HG03103 (cell line): ENCODE data around the gene MFSD1.
A peak's percentile ranks its signal among the peaks of the same experiment; 100 is the strongest.

ENCODE experiments used
- ATAC-seq: cut with Tn5 transposase; IDR thresholded peaks from one replicate; pipeline ENCODE4 v1.9.1; 2021; ENCODE audit warnings: low read depth; ENCODE audit not compliant: unreplicated experiment

Gene MFSD1

DNA sequence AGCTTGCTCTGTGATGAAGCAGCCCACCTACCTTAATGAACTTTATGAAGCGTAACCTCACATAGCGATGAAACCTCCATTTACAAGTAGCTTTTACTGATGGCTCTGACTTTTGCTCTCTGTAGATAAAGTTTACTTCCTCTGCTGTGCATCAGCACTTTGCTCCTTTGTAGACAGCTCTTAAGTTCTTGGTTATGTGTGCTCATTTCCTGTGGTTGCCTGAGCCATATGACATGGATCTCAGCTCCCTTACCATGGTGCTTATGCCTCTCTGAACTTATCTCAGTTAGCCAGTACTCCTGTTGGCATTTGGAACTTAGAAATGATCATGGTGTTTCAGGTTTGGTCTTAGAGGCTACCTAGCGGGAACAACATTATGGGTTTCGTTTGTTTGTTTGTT is 7.8 kb downstream of the MFSD1 start:
- no peak for ATAC-seq

- ATAC-seq, result no peak
Measured at GRCh38 chr3:158810823-158811724, 9.2 kb downstream of the MFSD1 start.

DNA sequence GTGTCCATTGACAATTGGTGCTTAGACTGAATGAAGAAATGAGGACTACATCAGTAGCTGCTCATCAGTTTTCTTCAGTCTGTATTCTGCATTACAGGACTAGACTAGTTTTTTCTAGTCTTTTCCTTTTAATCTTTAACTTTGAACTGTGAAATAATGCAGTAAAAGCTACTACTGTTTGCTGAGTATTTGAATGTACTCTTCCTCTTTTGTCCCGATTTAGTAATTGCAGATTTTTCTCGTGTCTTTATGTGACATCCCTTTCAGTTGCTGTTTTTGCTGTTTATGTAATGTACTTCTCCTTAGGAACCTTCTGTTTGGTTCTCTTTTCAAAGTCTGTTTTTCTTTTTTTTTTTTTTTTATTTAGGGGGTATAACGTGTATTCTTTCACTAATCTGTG is 17.4 kb downstream of the MFSD1 start:
- ATAC-seq, result no peak

DNA sequence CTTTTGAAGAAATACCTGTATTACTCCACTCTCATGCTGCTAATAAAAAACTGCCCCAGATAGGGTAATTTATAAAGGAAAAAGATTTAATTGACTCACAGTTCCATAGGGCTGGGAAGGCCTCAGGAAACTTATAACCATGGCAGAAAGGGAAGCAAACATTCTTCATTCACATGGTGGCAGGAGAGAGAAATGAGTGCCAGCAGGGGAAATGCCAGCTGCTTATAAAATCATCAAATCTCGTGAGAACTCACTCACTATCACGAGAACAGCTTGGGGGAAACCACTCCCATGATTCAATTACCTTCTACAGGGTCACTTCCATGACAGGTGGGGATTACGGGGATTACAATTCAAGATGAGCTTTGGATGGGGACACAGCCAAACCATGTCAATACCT is 18.7 kb downstream of the MFSD1 start:
- ATAC-seq, result no peak

- ATAC-seq, result no peak
Measured at GRCh38 chr3:158821847-158822246, 20.0 kb downstream of the MFSD1 start.

GRCh38 chr3:158823426-158823825 is 21.6 kb downstream of the MFSD1 start:
- ATAC-seq, result no peak

GRCh38 chr3:158827773-158828172 is 25.9 kb downstream of the MFSD1 start:
- no peak for ATAC-seq

DNA sequence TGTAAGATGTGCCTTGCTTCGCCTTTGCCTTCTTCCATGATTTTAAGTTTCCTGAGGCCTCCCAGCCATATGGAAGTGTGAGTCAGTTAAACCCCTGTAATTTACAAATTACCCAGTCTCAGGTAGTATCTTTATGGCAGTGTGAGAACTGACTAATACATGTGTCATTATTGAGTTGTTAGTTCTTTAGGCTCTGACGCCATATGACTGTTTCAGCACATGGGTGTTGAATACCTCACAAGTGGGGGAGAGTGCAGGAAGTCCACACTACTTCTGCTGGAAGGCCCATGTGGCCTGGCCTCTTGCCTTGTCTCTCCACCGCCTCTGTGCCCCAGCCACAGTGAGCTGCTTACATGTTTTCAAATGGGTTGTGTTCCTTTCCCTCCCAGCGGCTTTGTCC is 28.5 kb downstream of the MFSD1 start:
- ATAC-seq, result no peak

DNA sequence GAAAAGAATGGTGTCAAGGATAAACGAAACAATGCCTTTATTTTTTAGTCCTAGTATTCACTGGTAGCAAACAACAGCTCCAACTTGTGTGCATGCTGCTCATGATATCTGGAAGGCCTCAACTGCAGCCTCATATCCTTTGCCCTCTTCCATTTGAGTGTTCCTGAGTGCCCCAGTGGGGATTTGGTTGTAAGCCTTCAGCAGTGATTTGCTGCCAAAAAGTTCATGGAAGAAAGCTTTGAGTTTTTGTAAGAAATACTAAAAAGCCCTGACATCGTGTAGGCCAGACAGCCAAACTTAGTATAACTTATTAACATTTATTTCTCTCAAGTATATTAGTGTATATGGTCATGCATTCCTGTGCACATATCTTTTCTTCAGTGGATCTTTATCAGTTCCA is 30.0 kb downstream of the MFSD1 start:
- ATAC-seq, result no peak

GRCh38 chr3:158835631-158836030 is 33.8 kb downstream of the MFSD1 start:
- no peak for ATAC-seq

- no peak for ATAC-seq
Measured at GRCh38 chr3:158836312-158836711, 34.5 kb downstream of the MFSD1 start.

- no peak for ATAC-seq
Measured at GRCh38 chr3:158837240-158837639, 35.4 kb downstream of the MFSD1 start.

DNA sequence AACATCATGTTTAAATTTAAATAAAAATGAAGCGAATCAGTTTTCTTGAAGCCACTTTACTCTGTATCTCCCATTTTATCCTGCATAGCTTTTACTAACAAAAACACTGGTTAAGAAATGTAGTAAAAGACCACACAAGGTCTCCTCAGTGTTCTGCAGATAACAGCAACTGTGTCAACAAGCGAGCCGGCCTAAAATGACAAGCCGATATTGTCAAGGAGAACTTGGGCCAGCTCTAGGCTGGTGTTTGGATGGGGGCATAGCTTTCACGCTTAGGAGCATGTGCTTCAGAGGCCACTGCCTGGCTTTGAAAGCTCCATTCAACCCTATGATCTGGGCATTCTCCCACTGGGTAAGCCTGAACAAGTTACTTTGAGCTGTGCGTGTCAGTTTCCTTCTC is 38.1 kb downstream of the MFSD1 start:
- no peak for ATAC-seq

DNA sequence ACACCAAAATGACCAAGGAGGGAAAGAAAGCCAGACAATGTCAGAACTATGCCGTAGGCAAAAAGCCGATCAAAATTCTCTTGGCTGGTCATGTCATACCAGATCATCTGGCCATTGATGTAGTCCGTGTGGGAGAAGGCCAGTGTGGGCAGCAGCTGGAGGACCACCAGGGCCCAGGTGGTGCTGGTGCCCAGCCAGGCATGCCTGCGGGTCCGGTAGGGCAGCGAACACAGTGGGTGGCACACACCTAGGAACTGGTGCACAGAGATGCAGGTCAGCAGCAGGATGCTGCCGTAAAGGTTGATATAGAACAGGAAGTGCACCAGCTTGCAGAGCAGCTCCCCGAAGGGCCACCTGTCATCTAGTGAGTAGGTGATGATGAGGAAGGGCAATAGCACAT is 39.5 kb downstream of the MFSD1 start:
- ATAC-seq, result no peak

DNA sequence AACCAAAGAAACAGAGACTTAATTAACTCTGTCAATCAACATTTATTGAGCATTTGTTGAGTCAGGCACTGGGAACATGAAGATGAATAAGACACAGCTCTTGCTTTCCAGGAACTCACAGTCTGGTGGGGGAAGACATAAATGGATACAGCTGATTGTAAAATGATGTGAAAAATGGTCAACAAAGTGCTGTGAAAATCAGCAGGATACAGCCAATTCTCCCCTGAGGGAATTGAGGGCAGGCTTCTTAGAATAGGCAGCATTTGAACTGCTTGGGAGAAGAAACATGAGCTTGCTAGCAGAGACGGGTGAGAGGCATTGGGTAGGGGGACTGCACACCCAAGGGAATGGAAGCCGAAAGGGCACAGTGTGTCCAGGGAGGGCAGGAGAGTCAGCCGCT is 41.1 kb downstream of the MFSD1 start:
- ATAC-seq, result no peak

DNA sequence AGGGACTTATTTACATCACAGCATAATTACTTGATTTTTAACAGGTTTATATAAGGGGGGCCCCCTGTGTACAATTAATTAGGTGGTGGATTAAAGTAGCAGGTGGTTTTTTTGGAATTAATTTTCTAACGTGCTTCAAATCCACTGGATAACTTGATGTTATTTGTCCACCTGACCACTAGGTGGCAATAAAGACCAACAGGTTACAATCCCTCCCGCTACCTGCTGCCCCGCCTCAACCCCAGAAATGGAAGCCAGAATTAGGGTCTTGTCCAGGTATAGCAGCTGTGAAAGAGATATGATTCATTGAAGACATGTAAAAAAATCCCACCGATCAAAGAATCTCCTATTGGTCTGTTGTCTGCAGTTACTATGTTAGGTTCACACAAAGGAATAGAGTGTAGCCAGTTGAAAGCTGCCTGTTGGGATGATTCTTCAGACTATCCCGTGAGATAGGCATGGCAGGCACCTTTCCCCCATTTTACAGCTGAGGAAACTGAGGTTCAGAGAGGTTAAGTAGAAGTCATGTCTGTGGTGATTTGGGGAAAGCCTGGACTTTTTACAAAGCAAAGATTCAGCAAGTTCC is 44.0 kb downstream of the MFSD1 start:
- ATAC-seq, result peak; percentile 45

DNA sequence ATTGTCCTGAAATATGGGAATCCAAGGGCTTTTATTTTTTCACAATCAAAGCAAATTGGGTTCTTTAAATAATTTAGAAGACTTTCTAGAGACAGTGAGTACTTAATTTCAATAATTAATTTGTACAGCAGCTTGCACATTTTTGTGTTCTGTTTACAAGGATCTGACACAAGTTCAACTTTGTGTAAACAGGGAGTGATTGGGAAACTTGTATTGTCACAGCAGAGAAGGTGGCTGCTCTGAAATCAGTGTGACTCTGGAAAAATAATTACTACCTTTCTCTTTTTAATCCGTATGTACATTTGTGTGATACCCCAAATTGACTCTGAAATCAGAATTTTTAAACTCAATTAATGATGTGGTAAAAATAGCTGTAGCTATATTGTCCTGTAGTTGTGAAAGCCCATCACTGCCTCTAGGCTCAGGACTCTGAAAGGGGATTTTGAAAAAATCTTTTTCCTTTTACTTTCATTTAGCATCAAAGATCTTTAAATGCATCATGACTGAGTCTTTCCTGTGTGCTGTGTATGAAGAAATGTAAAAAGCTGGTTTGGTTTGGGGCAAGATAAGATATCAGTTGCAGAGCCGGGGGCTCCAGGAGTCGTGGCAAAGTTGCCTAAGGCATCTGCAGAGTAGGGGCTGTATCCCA is 45.1 kb downstream of the MFSD1 start:
- ATAC-seq, result peak; percentile 74

DNA sequence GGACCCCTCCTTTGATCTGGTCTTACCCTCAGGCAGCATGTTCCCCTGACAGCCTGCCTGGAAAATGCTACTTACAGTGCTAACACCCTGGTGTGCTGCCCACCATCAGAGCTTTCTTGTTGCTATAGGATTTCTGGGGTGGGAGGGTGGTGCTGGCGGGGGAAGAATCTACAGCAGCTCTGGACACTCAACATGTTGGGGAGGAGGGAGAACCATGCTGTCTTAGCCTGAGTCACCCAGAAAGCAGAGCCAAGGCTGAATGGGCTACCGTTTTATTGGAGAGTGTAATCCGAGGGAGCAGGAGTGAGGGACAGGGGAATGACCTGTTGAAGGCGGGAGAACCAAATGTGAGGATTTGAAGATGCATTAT is 45.6 kb downstream of the MFSD1 start:
- ATAC-seq, result peak; percentile 12

DNA sequence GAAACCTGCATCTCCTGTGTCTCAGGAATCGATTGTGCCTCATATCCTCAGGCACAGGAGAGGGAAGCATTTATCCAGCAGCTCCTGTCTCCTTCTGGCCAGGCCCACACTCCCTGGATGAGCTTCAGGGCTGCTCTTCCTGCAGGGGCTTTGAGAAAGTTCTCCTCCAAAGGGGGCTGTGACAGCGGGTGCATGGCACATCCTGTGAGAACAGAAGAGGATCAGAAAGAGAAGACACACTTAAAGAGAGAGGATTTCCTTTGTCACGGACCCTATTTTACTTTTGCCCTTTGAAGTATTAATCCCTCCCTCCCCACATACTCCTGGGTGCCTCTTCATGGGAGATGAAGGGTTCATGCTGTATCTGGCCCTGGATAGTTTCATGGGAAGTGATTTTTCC is 46.0 kb downstream of the MFSD1 start:
- ATAC-seq, result no peak

DNA sequence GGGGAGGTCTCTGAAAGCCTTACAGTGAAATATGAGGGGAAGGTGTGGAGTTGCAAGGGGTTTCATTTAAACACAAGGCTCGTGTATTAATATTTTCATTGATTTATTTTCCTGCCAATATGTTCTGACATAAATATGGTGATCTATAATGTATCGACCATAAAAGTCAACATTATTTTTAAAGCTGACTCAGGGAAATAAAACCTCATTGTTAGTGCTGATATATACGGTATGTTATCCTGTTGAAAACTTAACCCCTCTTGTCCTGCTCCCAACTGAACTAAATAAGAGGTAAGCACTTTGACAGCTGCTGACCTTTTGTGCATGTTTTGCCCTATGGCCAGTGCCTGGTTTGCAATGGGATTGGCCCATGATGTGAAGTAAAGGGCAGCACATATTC is 47.9 kb downstream of the MFSD1 start:
- ATAC-seq, result no peak

DNA sequence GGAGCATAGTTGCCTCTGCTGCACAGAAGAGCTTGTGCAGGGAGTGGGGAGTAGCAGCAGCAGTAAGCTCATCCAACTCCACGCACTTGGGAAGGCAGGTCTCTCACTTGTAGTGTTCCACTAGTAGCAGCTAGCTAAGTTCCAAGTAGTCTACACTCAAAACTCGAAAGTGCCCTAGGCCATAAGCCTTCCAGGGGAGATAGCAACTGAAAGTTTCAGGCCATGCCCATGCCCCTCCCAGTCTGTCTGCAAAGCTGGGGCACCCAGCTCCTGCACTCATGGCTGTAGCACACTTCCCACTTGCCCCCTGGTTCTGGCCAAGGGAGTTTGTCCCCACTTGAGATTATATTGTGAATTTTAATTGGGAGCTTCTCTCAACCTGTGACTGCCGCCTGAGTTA is 57.5 kb downstream of the MFSD1 start:
- no peak for ATAC-seq

- ATAC-seq, result peak; percentile 42
Measured at GRCh38 chr3:158863247-158863646, 61.4 kb downstream of the MFSD1 start.
